Natural killer cell (primary cell): ENCODE measurements around the gene FGFRL1. TPM values are rescaled to one million over a fixed set of nuclear protein-coding genes. Genes with fewer than 3 reads are reported as not detected.
A peak's percentile ranks its signal among the peaks of the same experiment; 100 is the strongest.

Experiments used
- ATAC-seq, 3 donors: fragments of 150-1000 bp in 2 of 3; fragments of 200-7000 bp in 1 of 3; cut with Tn5 transposase; 1 replicate in 1 of 3; 2 replicates in 2 of 3; pipeline ENCODE4 v1.10.0; 2021; ENCODE audit warnings: mild to moderate bottlenecking in 2 of 3, moderate library complexity in 2 of 3
- DNase-seq, 2 donors: peaks; one replicate each; pipeline versions ENCODE4 v3.0.0 to v3.0.0-alpha.2; 2013 to 2021; ENCODE audit warnings: mixed read lengths in 1 of 2
- H3K27ac ChIP-seq: one replicate; pipeline ENCODE4 v1.5.1; 2013; ENCODE audit warnings: mild to moderate bottlenecking, low read length
- H3K27me3 ChIP-seq: one replicate; pipeline ENCODE4 v1.6.1; 2013; ENCODE audit warnings: low read length; ENCODE audit not compliant: control insufficient read depth, insufficient read depth
- H3K36me3 ChIP-seq: one replicate; pipeline ENCODE4 v1.6.1; 2013; ENCODE audit warnings: low read length; ENCODE audit not compliant: control insufficient read depth, insufficient read depth
- H3K4me1 ChIP-seq: one replicate; pipeline ENCODE4 v1.6.1; 2013; ENCODE audit warnings: low read length; ENCODE audit not compliant: control insufficient read depth, insufficient read depth
- H3K4me3 ChIP-seq: one replicate; pipeline ENCODE4 v1.5.1; 2013; ENCODE audit warnings: low read length
- H3K9me3 ChIP-seq: one replicate; pipeline ENCODE4 v1.6.1; 2013; ENCODE audit warnings: low read length; ENCODE audit not compliant: control insufficient read depth, insufficient read depth
- H3K27ac Mint-ChIP-seq, 2 donors: one replicate each; pipeline ENCODE4 v1.8.0; 2022; ENCODE audit warnings: mild to moderate bottlenecking in 2 of 2, mixed read lengths in 2 of 2, moderate library complexity in 1 of 2
- H3K27me3 Mint-ChIP-seq, 2 donors: one replicate each; pipeline ENCODE4 v1.8.0; 2022; ENCODE audit warnings: low read depth in 2 of 2, mixed read lengths in 2 of 2
- H3K36me3 Mint-ChIP-seq: one replicate; pipeline ENCODE4 v1.8.0; 2022; ENCODE audit warnings: mixed read lengths
- H3K4me1 Mint-ChIP-seq, 2 donors: one replicate each; pipeline ENCODE4 v1.8.0; 2022; ENCODE audit warnings: mixed read lengths in 2 of 2
- H3K4me3 Mint-ChIP-seq: one replicate; pipeline ENCODE4 v1.8.0; 2022; ENCODE audit warnings: mild to moderate bottlenecking, moderate library complexity, mixed read lengths
- H3K9me3 Mint-ChIP-seq, 2 donors: one replicate each; pipeline ENCODE4 v1.8.0; 2022; ENCODE audit warnings: mixed read lengths in 2 of 2
- WGBS: methylation state at CpG from one replicate; pipeline ENCODE4 v1.1.7; 2013; ENCODE audit warnings: missing lambda C conversion rate; ENCODE audit not compliant: insufficient coverage; 5-methylcytosine and 5-hydroxymethylcytosine counted together
- intact Hi-C: fragments of 100-400 bp; cut with micrococcal nuclease; formaldehyde crosslinking; loops from one replicate; pipeline ENCODE4 v1.14.2; 2022
- total RNA-seq, 4 donors: library from RNA; stranded (reverse); fragments of 120-200 nt in 1 of 4; gene quantifications; one replicate each; pipeline versions ENCODE4 v1.2.3 to v1.2.4, GENCODE V29; 2013 to 2022
- TF ChIP-seq, protein P1 (sequence below): fragments of 200-600 bp; IDR thresholded peaks from one replicate; pipeline ENCODE4 v1.8.0; 2022; ENCODE audit warnings: antibody characterized with exemption

Gene FGFRL1
- total RNA-seq, 3 donors from 2014 or later (not counting 1 experiment from before 2014, with no cell fraction given), result 28.0 to 39.8 (median 32.5) TPM

DNA sequence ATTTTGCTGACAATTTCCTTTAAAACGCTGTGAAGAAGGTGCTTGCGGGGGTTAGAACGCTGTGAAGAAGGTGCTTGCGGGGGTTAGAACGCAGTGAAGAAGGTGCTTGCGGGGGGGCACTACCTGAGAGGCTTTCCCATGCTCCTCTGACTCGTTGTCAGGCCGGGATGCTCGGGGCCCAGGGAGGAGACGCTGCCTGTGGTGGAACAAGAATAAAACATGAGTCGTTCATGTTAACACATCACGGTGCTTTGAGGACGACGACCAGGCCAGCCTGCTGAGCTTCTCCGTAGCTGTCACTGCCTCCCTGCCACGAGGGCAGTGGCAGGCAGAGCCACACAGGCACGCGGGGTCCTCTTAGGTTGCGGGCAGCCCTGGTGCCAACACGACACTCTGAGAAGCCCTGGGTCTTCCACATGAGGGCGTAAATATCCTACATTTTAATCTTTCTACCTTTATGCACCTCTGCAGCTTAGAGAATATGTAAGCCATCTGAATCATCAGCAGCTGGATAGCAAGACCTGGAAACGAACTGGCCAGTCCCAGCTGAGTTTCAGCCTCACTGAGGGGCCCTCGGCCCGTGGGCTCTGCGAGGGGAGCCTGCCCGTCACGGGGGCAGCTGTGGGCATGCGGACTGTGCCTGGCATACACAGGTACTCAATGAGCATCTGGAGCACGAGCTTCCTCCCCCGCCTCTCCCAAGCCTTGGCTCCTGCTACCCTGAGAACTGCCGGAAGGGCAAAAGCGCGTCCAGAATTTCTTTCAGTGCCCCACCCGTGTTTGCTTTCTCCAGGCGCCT, 47.0 kb downstream of the FGFRL1 start:
- peaks cover 11 to 21% of the 10 kb centered on the region in 2 donors for H3K27me3 Mint-ChIP-seq
- Histone ChIP-seq H3K4me1 (peaks cover 14% of the 10 kb centered on the region), H3K27ac (no peak overlapping the region), H3K27me3 (no peaks in the 10 kb centered on the region), H3K4me3 (no peak overlapping the region), H3K9me3 (no peaks in the 10 kb centered on the region), H3K36me3 (no peaks in the 10 kb centered on the region)
- H3K9me3 Mint-ChIP-seq, result no peaks in the 10 kb centered on the region
- DNase-seq, result no peak
- TF ChIP-seq, protein P1, sequence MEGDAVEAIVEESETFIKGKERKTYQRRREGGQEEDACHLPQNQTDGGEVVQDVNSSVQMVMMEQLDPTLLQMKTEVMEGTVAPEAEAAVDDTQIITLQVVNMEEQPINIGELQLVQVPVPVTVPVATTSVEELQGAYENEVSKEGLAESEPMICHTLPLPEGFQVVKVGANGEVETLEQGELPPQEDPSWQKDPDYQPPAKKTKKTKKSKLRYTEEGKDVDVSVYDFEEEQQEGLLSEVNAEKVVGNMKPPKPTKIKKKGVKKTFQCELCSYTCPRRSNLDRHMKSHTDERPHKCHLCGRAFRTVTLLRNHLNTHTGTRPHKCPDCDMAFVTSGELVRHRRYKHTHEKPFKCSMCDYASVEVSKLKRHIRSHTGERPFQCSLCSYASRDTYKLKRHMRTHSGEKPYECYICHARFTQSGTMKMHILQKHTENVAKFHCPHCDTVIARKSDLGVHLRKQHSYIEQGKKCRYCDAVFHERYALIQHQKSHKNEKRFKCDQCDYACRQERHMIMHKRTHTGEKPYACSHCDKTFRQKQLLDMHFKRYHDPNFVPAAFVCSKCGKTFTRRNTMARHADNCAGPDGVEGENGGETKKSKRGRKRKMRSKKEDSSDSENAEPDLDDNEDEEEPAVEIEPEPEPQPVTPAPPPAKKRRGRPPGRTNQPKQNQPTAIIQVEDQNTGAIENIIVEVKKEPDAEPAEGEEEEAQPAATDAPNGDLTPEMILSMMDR, result no peak
- WGBS, result 86% methylated on average over 35 of the region's 35 CpGs
- ATAC-seq, result no peak
- peaks cover 8 to 9% of the 10 kb centered on the region in 2 donors for H3K4me1 Mint-ChIP-seq
- intact Hi-C loops, result no loop called here
- H3K4me3 Mint-ChIP-seq, result no peak overlapping the region
- H3K36me3 Mint-ChIP-seq, result no peaks in the 10 kb centered on the region
- H3K27ac Mint-ChIP-seq, result peak overlapping the region; percentile 21 to 54

- H3K4me1 Mint-ChIP-seq, result peaks cover 8 to 9% of the 10 kb centered on the region in 2 donors
- no peaks in the 10 kb centered on the region for H3K36me3 ChIP-seq
- TF ChIP-seq, protein P1, result no peak
- ATAC-seq (no peak), DNase-seq (peak in 1 of 2 donors; percentile 13)
- no peak overlapping the region for H3K4me3 ChIP-seq
- intact Hi-C loops, result no loop called here
- peaks cover 11 to 25% of the 10 kb centered on the region in 2 donors for H3K27me3 Mint-ChIP-seq
- H3K27ac Mint-ChIP-seq, result no peak overlapping the region
- no peaks in the 10 kb centered on the region for H3K9me3 ChIP-seq
- no peak overlapping the region for H3K27ac ChIP-seq
- peaks cover 14% of the 10 kb centered on the region for H3K4me1 ChIP-seq
- no peak overlapping the region for H3K4me3 Mint-ChIP-seq
- WGBS, result 89% methylated on average over 16 of the region's 16 CpGs
- H3K9me3 Mint-ChIP-seq, result no peaks in the 10 kb centered on the region
- H3K27me3 ChIP-seq, result no peaks in the 10 kb centered on the region
- no peaks in the 10 kb centered on the region for H3K36me3 Mint-ChIP-seq
These were observed 47.7 kb downstream of the FGFRL1 start for GRCh38 chr4:1058997-1059665.

DNA sequence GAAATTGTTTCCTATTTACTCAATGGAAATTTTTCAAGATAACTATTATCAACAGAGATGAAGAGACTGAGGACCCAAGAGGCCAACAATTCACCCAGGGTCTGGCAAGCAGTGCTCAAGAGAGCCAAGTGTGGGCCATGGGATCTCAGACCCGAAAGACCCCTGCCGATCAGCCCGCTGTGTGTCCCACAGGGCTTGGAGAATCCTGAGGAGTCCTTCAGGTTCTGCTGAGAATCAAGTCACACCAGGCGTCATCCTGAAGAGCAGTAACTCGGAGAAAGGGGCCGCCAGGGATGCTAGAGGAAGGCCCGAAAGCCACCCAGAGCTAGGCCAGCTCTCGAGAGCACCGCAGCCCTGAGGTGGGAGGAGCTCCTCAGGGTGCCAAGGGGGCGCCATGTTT, 48.7 kb downstream of the FGFRL1 start:
- ATAC-seq (no peak), DNase-seq (no peak)
- WGBS, result 53% methylated on average over 10 of the region's 10 CpGs
- intact Hi-C loops, result no loop called here
- H3K36me3 Mint-ChIP-seq, result no peaks in the 10 kb centered on the region
- Histone ChIP-seq H3K27ac (no peak overlapping the region), H3K36me3 (no peaks in the 10 kb centered on the region), H3K27me3 (no peaks in the 10 kb centered on the region), H3K4me3 (no peak overlapping the region), H3K9me3 (no peaks in the 10 kb centered on the region), H3K4me1 (peaks cover 13% of the 10 kb centered on the region)
- H3K9me3 Mint-ChIP-seq, result no peaks in the 10 kb centered on the region
- peaks cover 8 to 9% of the 10 kb centered on the region in 2 donors for H3K4me1 Mint-ChIP-seq
- no peak overlapping the region for H3K4me3 Mint-ChIP-seq
- H3K27me3 Mint-ChIP-seq, result peaks cover 19 to 35% of the 10 kb centered on the region in 2 donors
- H3K27ac Mint-ChIP-seq, result no peak overlapping the region
- TF ChIP-seq, protein P1, result no peak
